ENCODE data around the gene ANKMY1.

The ANKMY1 gene

GRCh38 chr2:240465765-240466578, 91.8 kb downstream of the ANKMY1 start:
- Histone ChIP-seq H3K4me3 (no peak overlapping the region), H3K9me3 (no peaks in the 10 kb centered on the region), H3K4me1 (no peaks in the 10 kb centered on the region), H3K27me3 (ENCODE audit: low read depth) (no peaks in the 10 kb centered on the region), H3K36me3 (replicated peaks) (peaks cover 10% of the 10 kb centered on the region)
- DNase-seq (ENCODE audit: low spot score in 2 of 2): no peak
- in situ Hi-C loops (cut with MboI; ENCODE audit: low sequenced_read_pairs): no loop called here

DNA sequence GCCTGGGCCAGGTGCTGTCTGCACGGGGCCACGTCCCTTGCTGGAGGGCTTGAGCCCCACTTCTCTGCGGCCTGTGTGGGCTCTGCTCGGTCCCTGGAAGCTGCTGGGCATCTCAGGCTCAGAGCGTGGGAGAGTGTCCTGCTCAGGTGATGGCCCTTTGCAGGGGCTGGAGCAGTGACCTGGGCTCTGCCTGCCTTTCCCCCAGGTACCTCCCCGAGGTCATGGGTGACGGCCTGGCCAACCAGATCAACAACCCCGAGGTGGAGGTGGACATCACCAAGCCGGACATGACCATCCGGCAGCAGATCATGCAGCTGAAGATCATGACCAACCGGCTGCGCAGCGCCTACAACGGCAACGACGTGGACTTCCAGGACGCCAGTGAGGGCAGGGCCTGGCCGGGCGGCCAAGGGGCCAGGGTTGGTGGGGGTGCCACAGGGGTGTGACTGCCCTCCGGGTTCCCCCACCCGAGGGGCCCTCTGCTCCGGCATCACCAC, 92.5 kb downstream of the ANKMY1 start:
- Histone ChIP-seq H3K4me3 (no peak overlapping the region), H3K9me3 (no peaks in the 10 kb centered on the region), H3K27me3 (ENCODE audit: low read depth) (no peaks in the 10 kb centered on the region), H3K36me3 (replicated peaks) (peaks cover 10% of the 10 kb centered on the region), H3K4me1 (no peaks in the 10 kb centered on the region)
- in situ Hi-C loops (cut with MboI; ENCODE audit: low sequenced_read_pairs): no loop called here
- DNase-seq (ENCODE audit: low spot score in 2 of 2): peak in 1 of 2 experiments; percentile 6

GRCh38 chr2:240464514-240465241, 93.1 kb downstream of the ANKMY1 start:
- no peaks in the 10 kb centered on the region for H3K9me3 ChIP-seq
- in situ Hi-C loops (cut with MboI; ENCODE audit: low sequenced_read_pairs): no loop called here
- peaks cover 10% of the 10 kb centered on the region for H3K36me3 ChIP-seq (replicated peaks)
- H3K4me3 ChIP-seq: no peak overlapping the region
- no peaks in the 10 kb centered on the region for H3K4me1 ChIP-seq
- H3K27me3 ChIP-seq (ENCODE audit: low read depth): no peaks in the 10 kb centered on the region
- DNase-seq (ENCODE audit: low spot score in 2 of 2): peak in 1 of 2 experiments; percentile 6

GRCh38 chr2:240463866-240464481, 93.8 kb downstream of the ANKMY1 start:
- in situ Hi-C loops (cut with MboI; ENCODE audit: low sequenced_read_pairs): no loop called here
- Histone ChIP-seq H3K27me3 (ENCODE audit: low read depth) (no peaks in the 10 kb centered on the region), H3K36me3 (replicated peaks) (peaks cover 10% of the 10 kb centered on the region), H3K4me1 (no peaks in the 10 kb centered on the region), H3K4me3 (no peak overlapping the region), H3K9me3 (no peaks in the 10 kb centered on the region)
- peak in 1 of 2 experiments; percentile 7 for DNase-seq (ENCODE audit: low spot score in 2 of 2)

- Histone ChIP-seq H3K36me3 (replicated peaks) (peaks cover 10% of the 10 kb centered on the region), H3K4me1 (no peaks in the 10 kb centered on the region), H3K4me3 (no peak overlapping the region), H3K27me3 (ENCODE audit: low read depth) (no peaks in the 10 kb centered on the region), H3K9me3 (no peaks in the 10 kb centered on the region)
- in situ Hi-C loops (cut with MboI; ENCODE audit: low sequenced_read_pairs): no loop called here
- no peak for DNase-seq (ENCODE audit: low spot score in 2 of 2)
Observed at GRCh38 chr2:240463274-240463865, 94.4 kb downstream of the ANKMY1 start.

DNA sequence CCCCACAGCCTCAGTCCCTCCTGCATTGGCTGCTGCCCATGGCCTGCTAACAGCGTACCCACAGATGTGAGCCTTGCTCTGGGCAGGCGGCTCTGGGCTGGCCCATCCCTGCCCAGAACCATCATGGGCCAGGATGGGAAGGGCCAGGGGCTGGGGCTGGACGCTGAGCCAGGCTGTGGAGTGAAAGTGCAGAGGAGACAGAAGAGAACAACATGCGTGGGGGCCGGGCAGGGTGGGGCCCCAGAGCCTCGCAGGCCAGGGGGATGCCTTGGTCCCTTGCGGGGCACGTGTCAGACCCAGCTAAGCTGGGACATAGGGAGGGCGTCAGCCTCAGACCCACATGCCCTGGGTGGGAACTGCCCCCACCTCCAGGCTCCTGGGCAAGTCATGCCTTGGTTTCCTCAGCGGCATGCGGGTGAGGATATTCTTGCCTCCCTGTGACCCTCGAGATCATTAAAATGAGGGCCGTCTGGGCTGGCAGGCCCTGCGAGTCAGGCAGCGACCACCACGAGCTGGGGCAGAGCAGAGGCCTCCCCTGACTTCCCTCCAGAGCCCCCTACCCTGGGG, 95.0 kb downstream of the ANKMY1 start:
- Histone ChIP-seq H3K9me3 (no peaks in the 10 kb centered on the region), H3K4me1 (no peaks in the 10 kb centered on the region), H3K36me3 (replicated peaks) (peaks cover 10% of the 10 kb centered on the region), H3K4me3 (no peak overlapping the region), H3K27me3 (ENCODE audit: low read depth) (no peaks in the 10 kb centered on the region)
- in situ Hi-C loops (cut with MboI; ENCODE audit: low sequenced_read_pairs): no loop called here
- no peak for DNase-seq (ENCODE audit: low spot score in 2 of 2)

DNA sequence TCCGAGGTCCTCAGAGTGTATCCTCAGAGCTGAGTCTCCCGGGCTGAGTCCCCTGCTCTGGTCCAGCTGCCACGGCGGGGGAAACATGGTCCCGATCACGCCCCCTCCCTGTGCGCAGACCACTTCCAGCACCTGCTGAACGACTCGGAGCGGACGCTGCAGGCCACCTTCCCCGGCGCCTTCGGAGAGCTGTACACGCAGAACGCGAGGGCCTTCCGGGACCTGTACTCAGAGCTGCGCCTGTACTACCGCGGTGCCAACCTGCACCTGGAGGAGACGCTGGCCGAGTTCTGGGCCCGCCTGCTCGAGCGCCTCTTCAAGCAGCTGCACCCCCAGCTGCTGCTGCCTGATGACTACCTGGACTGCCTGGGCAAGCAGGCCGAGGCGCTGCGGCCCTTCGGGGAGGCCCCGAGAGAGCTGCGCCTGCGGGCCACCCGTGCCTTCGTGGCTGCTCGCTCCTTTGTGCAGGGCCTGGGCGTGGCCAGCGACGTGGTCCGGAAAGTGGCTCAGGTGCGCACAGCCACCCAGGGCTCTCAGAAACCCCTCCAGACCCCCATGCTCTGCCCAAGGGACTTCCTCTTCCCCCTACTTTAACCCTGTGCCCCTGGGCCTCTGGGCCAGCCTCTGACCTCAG, 95.6 kb downstream of the ANKMY1 start:
- in situ Hi-C loops (cut with MboI; ENCODE audit: low sequenced_read_pairs): no loop called here
- DNase-seq (ENCODE audit: low spot score in 2 of 2): no peak
- H3K9me3 ChIP-seq: no peaks in the 10 kb centered on the region
- H3K27me3 ChIP-seq (ENCODE audit: low read depth): no peaks in the 10 kb centered on the region
- no peaks in the 10 kb centered on the region for H3K4me1 ChIP-seq
- H3K36me3 ChIP-seq (replicated peaks): peaks cover 10% of the 10 kb centered on the region
- no peak overlapping the region for H3K4me3 ChIP-seq

- H3K27me3 ChIP-seq (ENCODE audit: low read depth): no peaks in the 10 kb centered on the region
- H3K9me3 ChIP-seq: no peaks in the 10 kb centered on the region
- H3K4me1 ChIP-seq: no peaks in the 10 kb centered on the region
- H3K4me3 ChIP-seq: no peak overlapping the region
- DNase-seq (ENCODE audit: low spot score in 2 of 2): no peak
- H3K36me3 ChIP-seq (replicated peaks): peaks cover 10% of the 10 kb centered on the region
- in situ Hi-C loops (cut with MboI; ENCODE audit: low sequenced_read_pairs): no loop called here
Observed at GRCh38 chr2:240461471-240462072, 96.2 kb downstream of the ANKMY1 start.

GRCh38 chr2:240460781-240461431, 96.9 kb downstream of the ANKMY1 start:
- Histone ChIP-seq H3K4me3 (no peak overlapping the region), H3K36me3 (replicated peaks) (peaks cover 10% of the 10 kb centered on the region), H3K27me3 (ENCODE audit: low read depth) (no peaks in the 10 kb centered on the region), H3K9me3 (no peaks in the 10 kb centered on the region), H3K4me1 (no peaks in the 10 kb centered on the region)
- no peak for DNase-seq (ENCODE audit: low spot score in 2 of 2)
- in situ Hi-C loops (cut with MboI; ENCODE audit: low sequenced_read_pairs): no loop called here

GRCh38 chr2:240460253-240460711, 97.5 kb downstream of the ANKMY1 start:
- Histone ChIP-seq H3K9me3 (no peaks in the 10 kb centered on the region), H3K4me1 (no peaks in the 10 kb centered on the region), H3K4me3 (no peak overlapping the region), H3K36me3 (replicated peaks) (peaks cover 10% of the 10 kb centered on the region), H3K27me3 (ENCODE audit: low read depth) (no peaks in the 10 kb centered on the region)
- in situ Hi-C loops (cut with MboI; ENCODE audit: low sequenced_read_pairs): no loop called here
- no peak for DNase-seq (ENCODE audit: low spot score in 2 of 2)

GRCh38 chr2:240459401-240460252, 98.2 kb downstream of the ANKMY1 start:
- Histone ChIP-seq H3K4me1 (no peaks in the 10 kb centered on the region), H3K36me3 (replicated peaks) (peaks cover 5% of the 10 kb centered on the region), H3K4me3 (no peak overlapping the region), H3K27me3 (ENCODE audit: low read depth) (no peaks in the 10 kb centered on the region), H3K9me3 (no peaks in the 10 kb centered on the region)
- no peak for DNase-seq (ENCODE audit: low spot score in 2 of 2)
- in situ Hi-C loops (cut with MboI; ENCODE audit: low sequenced_read_pairs): no loop called here

Data from HAP-1 (cell line).